GM18870 (cell line): Measurements from ENCODE around the gene MTHFD1L.
"Not testable (repeated sequence)": the region's sequence is repeated elsewhere in the genome, so short reads cannot be mapped to it uniquely, and the experiment has no call there.

Source experiments
- ATAC-seq: cut with Tn5 transposase; IDR thresholded peaks from one replicate; pipeline ENCODE4 v1.9.1; 2021; ENCODE audit warnings: moderate library complexity; ENCODE audit not compliant: unreplicated experiment

The MTHFD1L gene

GRCh38 chr6:150865406-150866146 is at the start of gene MTHFD1L:
Gene MTHFD1L, plus strand, starts transcription at chr6:150865702. Its CDS starts 121 bp downstream, at chr6:150865823.
- peak; percentile 69 for ATAC-seq

- ATAC-seq = not testable (repeated sequence)
Observed at GRCh38 chr6:150816554-150816953, 48.9 kb upstream of the MTHFD1L start.

- no peak for ATAC-seq
Observed at GRCh38 chr6:150822932-150823331, 42.6 kb upstream of the MTHFD1L start.

GRCh38 chr6:150826788-150827187 is 38.7 kb upstream of the MTHFD1L start:
- ATAC-seq = no peak

GRCh38 chr6:150828107-150828506 is 37.4 kb upstream of the MTHFD1L start:
- not testable (repeated sequence) for ATAC-seq

GRCh38 chr6:150830439-150831165 is 34.9 kb upstream of the MTHFD1L start:
- no peak for ATAC-seq

- ATAC-seq = no peak
Observed at GRCh38 chr6:150831577-150831976, 33.9 kb upstream of the MTHFD1L start.

- no peak for ATAC-seq
Observed at GRCh38 chr6:150835620-150836019, 29.9 kb upstream of the MTHFD1L start.

- ATAC-seq = no peak
Observed at GRCh38 chr6:150840185-150840584, 25.3 kb upstream of the MTHFD1L start.

- no peak for ATAC-seq
Observed at GRCh38 chr6:150841189-150841588, 24.3 kb upstream of the MTHFD1L start.

- ATAC-seq = no peak
Observed at GRCh38 chr6:150841697-150842096, 23.8 kb upstream of the MTHFD1L start.

- no peak for ATAC-seq
Observed at GRCh38 chr6:150844371-150844770, 21.1 kb upstream of the MTHFD1L start.

- ATAC-seq = no peak
Observed at GRCh38 chr6:150846641-150847040, 18.9 kb upstream of the MTHFD1L start.

- ATAC-seq = no peak
Observed at GRCh38 chr6:150848400-150848799, 17.1 kb upstream of the MTHFD1L start.

GRCh38 chr6:150854392-150854791 is 11.1 kb upstream of the MTHFD1L start:
- not testable (repeated sequence) for ATAC-seq

GRCh38 chr6:150855171-150855570 is 10.3 kb upstream of the MTHFD1L start:
- ATAC-seq = not testable (repeated sequence)

- ATAC-seq = no peak
Observed at GRCh38 chr6:150857062-150857944, 8.2 kb upstream of the MTHFD1L start.

- ATAC-seq = no peak
Observed at GRCh38 chr6:150857945-150858308, 7.6 kb upstream of the MTHFD1L start.

- not testable (repeated sequence) for ATAC-seq
Observed at GRCh38 chr6:150861448-150862168, 3.9 kb upstream of the MTHFD1L start.

GRCh38 chr6:150863213-150863928 is 2.1 kb upstream of the MTHFD1L start:
- ATAC-seq = no peak
